GM12801 (cell line): ENCODE results near the gene MAMDC2.

Source experiments
- CTCF ChIP-seq: IDR thresholded peaks from one replicate; pipeline ENCODE4 v1.5.1; 2011; ENCODE audit warnings: control low read depth; ENCODE audit not compliant: insufficient read length; ENCODE audit errors: extremely low read depth

The MAMDC2 gene

GRCh38 chr9:70056211-70056944 lies 12.7 kb downstream of the MAMDC2 start:
- TF ChIP-seq CTCF: no peak

- no peak for TF ChIP-seq CTCF
Observed at GRCh38 chr9:70058569-70059116, 15.0 kb downstream of the MAMDC2 start.

- no peak for TF ChIP-seq CTCF
Observed at GRCh38 chr9:70060148-70060882, 16.7 kb downstream of the MAMDC2 start.

GRCh38 chr9:70060883-70061507 lies 17.3 kb downstream of the MAMDC2 start:
- TF ChIP-seq CTCF: no peak

GRCh38 chr9:70061776-70062175 lies 18.1 kb downstream of the MAMDC2 start:
- TF ChIP-seq CTCF: no peak

- no peak for TF ChIP-seq CTCF
Observed at GRCh38 chr9:70064496-70064895, 20.8 kb downstream of the MAMDC2 start.

GRCh38 chr9:70065572-70065971 lies 21.9 kb downstream of the MAMDC2 start:
- no peak for TF ChIP-seq CTCF
